ENCODE results near the gene TRIM67. TPM values are rescaled to one million over a fixed set of nuclear protein-coding genes. Genes with fewer than 3 reads are reported as not detected.

Gene TRIM67
- total and polyA plus RNA-seq, 7 donors = under 0.01 to 0.36 (median 0.04) TPM; not detected in 1

DNA sequence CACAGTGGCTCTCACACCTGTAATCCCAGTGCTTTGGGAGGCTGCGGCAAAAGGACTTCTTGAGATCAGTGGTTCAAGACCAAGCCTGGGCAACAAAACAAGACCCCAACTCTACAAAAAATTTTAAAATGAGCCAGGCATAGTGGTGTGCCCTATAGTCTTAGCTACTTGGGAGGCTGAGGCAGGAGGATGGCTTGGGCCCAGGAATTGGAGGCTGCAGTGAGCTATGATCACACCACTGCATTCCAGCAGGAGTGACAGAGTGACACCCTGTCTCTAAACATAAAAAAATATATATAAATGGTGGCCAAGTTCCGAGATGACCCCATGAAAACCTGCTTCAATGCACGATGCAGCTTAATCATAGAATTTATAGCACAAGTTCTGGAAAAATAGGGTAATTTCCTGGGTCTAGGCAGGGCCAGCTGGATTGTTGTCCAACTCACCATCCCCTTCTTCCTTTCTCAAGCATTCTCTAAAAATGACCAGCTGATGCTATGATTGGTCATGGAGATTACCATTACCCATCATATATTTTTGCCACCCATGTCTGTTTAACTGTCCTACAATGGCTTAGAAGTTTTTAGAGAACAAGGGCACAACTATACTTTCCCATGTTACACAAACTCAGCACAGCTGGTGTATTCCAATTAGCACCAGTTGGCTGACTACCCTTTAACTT, 73.8 kb downstream of the TRIM67 start:
- H3K36me3 ChIP-seq = peaks cover 0 to 33% (median 2%) of the 10 kb centered on the region in 4 donors
- intact Hi-C loops (cut with DNase I) = no loop called here
- H3K9me3 ChIP-seq = no peaks in the 10 kb centered on the region
- H3K27me3 ChIP-seq = no peaks in the 10 kb centered on the region
- no peak overlapping the region for H3K4me3 ChIP-seq
- H3K27ac ChIP-seq = no peak overlapping the region
- H3K4me1 ChIP-seq = peaks cover 0 to 14% (median 11%) of the 10 kb centered on the region in 4 donors
- WGBS, 2 donors = 56 to 87% methylated on average over 3 of the region's 3 CpGs
- TF ChIP-seq CTCF (IDR thresholded peaks at IDR 0.05) = no peak
- TF ChIP-seq POLR2A (IDR thresholded peaks at IDR 0.05) = no peak
- no peak for TF ChIP-seq EP300 (IDR thresholded peaks at IDR 0.05)
- no peak for TF ChIP-seq POLR2AphosphoS5 (IDR thresholded peaks at IDR 0.05)
- no peak for DNase-seq

DNA sequence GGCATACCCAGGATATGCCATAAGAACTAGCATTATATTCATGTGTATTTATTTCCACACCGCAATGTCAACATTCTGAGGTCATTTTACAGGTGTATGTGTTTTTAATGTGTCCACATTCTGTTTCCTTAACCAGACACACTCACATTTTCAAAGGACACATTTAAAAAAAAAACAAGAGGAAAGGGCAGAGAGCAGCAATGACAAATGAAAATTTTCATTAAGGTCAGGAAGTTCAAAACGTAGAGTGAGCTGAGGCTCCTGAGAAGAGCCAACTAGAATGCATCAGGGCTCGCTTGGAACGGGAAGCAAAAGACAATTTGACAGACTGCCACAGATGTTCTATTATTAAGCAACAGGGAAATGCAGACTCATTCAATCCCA, 74.3 kb downstream of the TRIM67 start:
- no peaks in the 10 kb centered on the region for H3K9me3 ChIP-seq
- no peak overlapping the region for H3K27ac ChIP-seq
- peaks cover 0 to 14% (median 11%) of the 10 kb centered on the region in 4 donors for H3K4me1 ChIP-seq
- H3K4me3 ChIP-seq = no peak overlapping the region
- H3K27me3 ChIP-seq = no peaks in the 10 kb centered on the region
- no peak for TF ChIP-seq CTCF (IDR thresholded peaks at IDR 0.05)
- no peak for TF ChIP-seq EP300 (IDR thresholded peaks at IDR 0.05)
- WGBS, 2 donors = 15 to 67% methylated on average over 4 of the region's 4 CpGs
- no peak for DNase-seq
- intact Hi-C loops (cut with DNase I) = no loop called here
- H3K36me3 ChIP-seq = peaks cover 0 to 29% (median 2%) of the 10 kb centered on the region in 4 donors

GRCh38 chr1:231236938-231237337, 75.1 kb downstream of the TRIM67 start:
- no peak for TF ChIP-seq POLR2A (IDR thresholded peaks at IDR 0.05)
- TF ChIP-seq EP300 (IDR thresholded peaks at IDR 0.05) = no peak
- TF ChIP-seq CTCF (IDR thresholded peaks at IDR 0.05) = no peak
- TF ChIP-seq POLR2AphosphoS5 (IDR thresholded peaks at IDR 0.05) = no peak
- no peak for DNase-seq
- H3K4me3 ChIP-seq = no peak overlapping the region
- intact Hi-C loops (cut with DNase I) = no loop called here
- H3K9me3 ChIP-seq = no peaks in the 10 kb centered on the region
- H3K4me1 ChIP-seq = peaks cover 0 to 18% (median 13%) of the 10 kb centered on the region in 4 donors
- H3K36me3 ChIP-seq = peaks cover 0 to 29% (median 2%) of the 10 kb centered on the region in 4 donors
- 95 to 96% methylated on average over 9 of the region's 9 CpGs for WGBS, 2 donors
- no peaks in the 10 kb centered on the region for H3K27me3 ChIP-seq
- no peak overlapping the region for H3K27ac ChIP-seq

GRCh38 chr1:231238298-231238697, 76.4 kb downstream of the TRIM67 start:
- 97% methylated on average over 1 of the region's 1 CpG for WGBS, 2 donors
- Histone ChIP-seq H3K27ac (no peak overlapping the region), H3K9me3 (no peaks in the 10 kb centered on the region), H3K27me3 (no peaks in the 10 kb centered on the region), H3K4me1 (peaks cover 0 to 32% (median 26%) of the 10 kb centered on the region in 4 donors), H3K36me3 (peaks cover 0 to 29% (median 2%) of the 10 kb centered on the region in 4 donors), H3K4me3 (no peak overlapping the region)
- no peak for TF ChIP-seq CTCF (IDR thresholded peaks at IDR 0.05)
- TF ChIP-seq EP300 (IDR thresholded peaks at IDR 0.05) = no peak
- no peak for TF ChIP-seq POLR2AphosphoS5 (IDR thresholded peaks at IDR 0.05)
- TF ChIP-seq POLR2A (IDR thresholded peaks at IDR 0.05) = no peak
- DNase-seq = no peak
- intact Hi-C loops (cut with DNase I) = no loop called here
